ENCODE data around the gene SYCE3.

Gene SYCE3

DNA sequence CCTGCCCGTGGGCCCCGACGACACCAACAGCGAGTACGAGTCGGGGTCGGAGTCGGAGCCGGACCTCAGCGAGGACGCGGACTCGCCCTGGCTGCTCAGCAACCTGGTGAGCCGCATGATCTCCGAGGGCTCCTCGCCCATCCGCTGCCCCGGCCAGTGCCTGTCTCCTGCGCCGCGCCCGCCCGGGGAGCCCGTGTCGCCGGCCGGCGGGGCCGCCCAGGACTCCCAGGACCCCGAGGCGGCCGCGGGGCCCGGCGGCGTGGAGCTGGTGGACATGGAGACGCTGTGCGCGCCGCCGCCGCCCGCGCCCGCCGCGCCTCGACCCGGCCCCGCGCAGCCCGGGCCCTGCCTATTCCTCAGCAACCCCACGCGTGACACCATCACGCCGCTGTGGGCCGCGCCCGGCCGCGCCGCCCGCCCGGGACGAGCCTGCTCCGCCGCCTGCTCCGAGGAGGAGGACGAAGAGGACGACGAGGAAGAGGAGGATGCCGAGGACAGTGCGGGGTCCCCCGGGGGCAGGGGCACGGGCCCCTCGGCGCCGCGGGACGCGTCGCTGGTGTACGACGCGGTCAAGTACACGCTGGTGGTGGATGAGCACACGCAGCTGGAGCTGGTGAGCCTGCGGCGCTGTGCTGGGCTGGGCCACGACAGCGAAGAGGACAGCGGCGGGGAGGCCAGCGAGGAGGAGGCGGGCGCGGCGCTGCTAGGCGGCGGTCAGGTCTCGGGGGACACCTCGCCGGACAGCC is 41.7 kb upstream of the SYCE3 start:
- no peaks in the 10 kb centered on the region for H3K27me3 ChIP-seq (ENCODE audit: control insufficient read depth, insufficient read depth, low read length)
- no peak overlapping the region for H2AFZ ChIP-seq
- no peak overlapping the region for H3K4me3 ChIP-seq (ENCODE audit: low read depth, low read length)
- no peaks in the 10 kb centered on the region for H3K4me1 ChIP-seq
- H3K79me2 ChIP-seq, result no peaks in the 10 kb centered on the region
- no peak overlapping the region for H3K4me2 ChIP-seq (ENCODE audit: low read length)
- H3K36me3 ChIP-seq (ENCODE audit: control insufficient read depth, insufficient read depth, low read length), result no peaks in the 10 kb centered on the region
- H3K9ac ChIP-seq, result no peak overlapping the region
- TF ChIP-seq, protein P1, sequence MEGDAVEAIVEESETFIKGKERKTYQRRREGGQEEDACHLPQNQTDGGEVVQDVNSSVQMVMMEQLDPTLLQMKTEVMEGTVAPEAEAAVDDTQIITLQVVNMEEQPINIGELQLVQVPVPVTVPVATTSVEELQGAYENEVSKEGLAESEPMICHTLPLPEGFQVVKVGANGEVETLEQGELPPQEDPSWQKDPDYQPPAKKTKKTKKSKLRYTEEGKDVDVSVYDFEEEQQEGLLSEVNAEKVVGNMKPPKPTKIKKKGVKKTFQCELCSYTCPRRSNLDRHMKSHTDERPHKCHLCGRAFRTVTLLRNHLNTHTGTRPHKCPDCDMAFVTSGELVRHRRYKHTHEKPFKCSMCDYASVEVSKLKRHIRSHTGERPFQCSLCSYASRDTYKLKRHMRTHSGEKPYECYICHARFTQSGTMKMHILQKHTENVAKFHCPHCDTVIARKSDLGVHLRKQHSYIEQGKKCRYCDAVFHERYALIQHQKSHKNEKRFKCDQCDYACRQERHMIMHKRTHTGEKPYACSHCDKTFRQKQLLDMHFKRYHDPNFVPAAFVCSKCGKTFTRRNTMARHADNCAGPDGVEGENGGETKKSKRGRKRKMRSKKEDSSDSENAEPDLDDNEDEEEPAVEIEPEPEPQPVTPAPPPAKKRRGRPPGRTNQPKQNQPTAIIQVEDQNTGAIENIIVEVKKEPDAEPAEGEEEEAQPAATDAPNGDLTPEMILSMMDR (IDR thresholded peaks at IDR 0.05), result no peak
- H3K27ac ChIP-seq, result no peak overlapping the region
- H3K9me3 ChIP-seq (ENCODE audit: control insufficient read depth, low read length), result no peaks in the 10 kb centered on the region

DNA sequence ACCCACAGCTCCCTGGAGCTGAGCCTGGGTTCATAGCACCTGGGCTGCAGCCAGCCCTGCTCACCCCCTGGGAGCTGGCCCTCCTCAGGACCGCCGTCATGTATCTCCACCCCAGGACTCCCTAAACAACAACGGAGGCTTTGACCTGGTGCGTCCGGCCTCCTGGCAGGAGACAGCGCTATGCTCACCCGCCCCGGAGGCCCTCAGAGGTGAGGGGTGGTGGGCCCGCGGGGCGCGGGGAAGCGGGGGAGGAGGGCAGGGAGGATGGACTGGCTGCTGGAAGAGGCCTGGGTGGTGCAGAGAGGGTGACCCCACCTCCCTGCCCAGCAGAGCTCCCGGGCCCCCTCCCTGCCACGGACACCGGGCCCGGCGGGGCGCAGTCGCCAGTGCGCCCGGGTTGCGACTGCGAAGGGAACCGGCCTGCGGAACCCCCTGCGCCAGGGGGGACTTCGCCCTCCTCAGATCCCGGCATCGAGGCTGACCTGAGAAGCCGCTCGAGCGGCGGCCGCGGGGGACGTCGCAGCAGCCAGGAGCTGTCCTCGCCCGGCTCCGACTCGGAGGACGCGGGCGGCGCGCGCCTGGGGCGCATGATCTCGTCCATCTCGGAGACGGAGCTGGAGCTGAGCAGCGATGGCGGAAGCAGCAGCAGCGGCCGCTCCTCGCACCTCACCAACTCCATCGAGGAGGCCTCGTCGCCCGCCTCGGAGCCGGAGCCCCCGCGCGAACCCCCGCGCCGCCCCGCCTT is 41.0 kb upstream of the SYCE3 start:
- no peaks in the 10 kb centered on the region for H3K27me3 ChIP-seq (ENCODE audit: control insufficient read depth, insufficient read depth, low read length)

DNA sequence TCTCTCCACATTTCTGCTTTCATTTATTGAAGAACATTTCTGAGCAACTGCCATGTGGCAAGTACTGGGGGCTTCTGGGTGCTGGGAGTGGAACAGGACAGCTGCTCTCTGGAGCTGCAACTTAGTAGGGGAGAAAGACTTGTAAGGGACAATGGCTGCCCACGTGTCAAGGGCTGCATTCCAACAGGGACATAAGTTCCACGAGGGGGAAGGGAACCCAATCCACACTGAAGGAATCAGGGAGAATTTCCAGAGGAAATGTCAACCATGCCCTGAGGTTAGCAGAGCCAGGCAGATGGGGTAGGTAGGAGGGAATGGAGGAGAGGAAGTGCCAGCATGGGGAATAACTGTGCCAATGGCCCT is 39.6 kb upstream of the SYCE3 start:
- Histone ChIP-seq H3K4me1 (no peaks in the 10 kb centered on the region), H2AFZ (no peak overlapping the region), H3K4me2 (ENCODE audit: low read length) (no peak overlapping the region), H3K27ac (no peak overlapping the region), H3K27me3 (ENCODE audit: control insufficient read depth, insufficient read depth, low read length) (no peaks in the 10 kb centered on the region), H3K9ac (no peak overlapping the region), H3K79me2 (no peaks in the 10 kb centered on the region), H3K9me3 (ENCODE audit: control insufficient read depth, low read length) (no peaks in the 10 kb centered on the region), H3K4me3 (ENCODE audit: low read depth, low read length) (no peak overlapping the region), H3K36me3 (ENCODE audit: control insufficient read depth, insufficient read depth, low read length) (no peaks in the 10 kb centered on the region)
- TF ChIP-seq, protein P1 (IDR thresholded peaks at IDR 0.05), result no peak

More for the DNA sequence above, 41.0 kb upstream of the SYCE3 start:
- no peak overlapping the region for H3K9ac ChIP-seq
- TF ChIP-seq, protein P1 (IDR thresholded peaks at IDR 0.05), result no peak
- no peaks in the 10 kb centered on the region for H3K79me2 ChIP-seq
- no peak overlapping the region for H3K4me2 ChIP-seq (ENCODE audit: low read length)
- H3K36me3 ChIP-seq (ENCODE audit: control insufficient read depth, insufficient read depth, low read length), result no peaks in the 10 kb centered on the region
- no peaks in the 10 kb centered on the region for H3K9me3 ChIP-seq (ENCODE audit: control insufficient read depth, low read length)
- no peak overlapping the region for H3K4me3 ChIP-seq (ENCODE audit: low read depth, low read length)
- H3K27ac ChIP-seq, result no peak overlapping the region
- no peaks in the 10 kb centered on the region for H3K4me1 ChIP-seq
- no peak overlapping the region for H2AFZ ChIP-seq

DNA sequence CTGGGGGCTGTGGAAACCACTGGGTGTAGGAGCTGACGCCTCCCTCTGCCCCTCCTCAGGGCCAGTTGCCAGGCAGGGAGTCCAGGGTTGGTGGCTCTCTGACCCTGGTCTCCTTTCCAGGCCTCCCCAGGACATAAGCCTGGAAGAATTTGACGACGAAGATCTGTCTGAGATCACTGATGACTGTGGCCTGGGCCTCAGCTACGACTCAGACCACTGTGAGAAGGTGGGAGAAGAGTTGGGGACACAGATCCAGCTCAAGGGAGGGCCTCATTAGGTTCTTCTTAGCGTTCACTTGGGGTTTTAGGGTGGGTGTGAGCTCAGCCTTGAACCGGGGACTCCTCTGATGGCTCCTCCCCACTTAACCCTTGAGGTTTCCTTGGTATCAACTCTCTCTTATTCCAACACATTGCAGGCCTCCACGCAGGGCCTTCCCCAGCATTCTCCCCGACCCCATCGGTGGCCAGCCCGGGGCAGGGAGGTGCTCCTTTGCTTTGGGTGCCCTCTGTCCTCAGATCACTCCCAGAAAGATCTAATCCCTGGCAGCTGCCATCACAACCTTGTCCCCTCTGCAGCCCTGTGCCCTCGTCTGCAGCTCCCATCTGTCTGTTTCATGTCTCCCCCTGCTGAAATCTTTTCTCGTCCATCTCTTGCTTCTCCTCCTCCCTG is 39.1 kb upstream of the SYCE3 start:
- no peak overlapping the region for H3K4me2 ChIP-seq (ENCODE audit: low read length)
- no peaks in the 10 kb centered on the region for H3K36me3 ChIP-seq (ENCODE audit: control insufficient read depth, insufficient read depth, low read length)
- TF ChIP-seq, protein P1 (IDR thresholded peaks at IDR 0.05), result no peak
- no peak overlapping the region for H3K27ac ChIP-seq
- no peak overlapping the region for H2AFZ ChIP-seq
- no peak overlapping the region for H3K9ac ChIP-seq
- H3K9me3 ChIP-seq (ENCODE audit: control insufficient read depth, low read length), result no peaks in the 10 kb centered on the region
- no peaks in the 10 kb centered on the region for H3K27me3 ChIP-seq (ENCODE audit: control insufficient read depth, insufficient read depth, low read length)
- H3K4me1 ChIP-seq, result no peaks in the 10 kb centered on the region
- no peaks in the 10 kb centered on the region for H3K79me2 ChIP-seq
- no peak overlapping the region for H3K4me3 ChIP-seq (ENCODE audit: low read depth, low read length)
